C4-2B (cell line): Measurements from ENCODE around the gene CAMK1D.

ENCODE experiments used
- CTCF ChIP-seq: fragments of 450-650 bp; conservative IDR thresholded peaks from 2 replicates; pipeline ENCODE4 v1.5.1; 2017; ENCODE audit warnings: mild to moderate bottlenecking
- ZFX ChIP-seq: fragments of 450-650 bp; IDR thresholded peaks from 2 replicates; pipeline ENCODE4 v1.6.1; 2017

GRCh38 chr10:12408472-12408871, 59.1 kb downstream of the CAMK1D start:
- no peak for TF ChIP-seq CTCF
- no peak for TF ChIP-seq ZFX
